GM10266 (cell line): ENCODE data around the gene CEL.

Experiments
- DNase-seq: peaks from one replicate; pipeline ENCODE4 v3.0.0; 2012; ENCODE audit errors: extremely low spot score
- TF ChIP-seq, protein P1 (sequence below): IDR thresholded peaks from 2 replicates; pipeline ENCODE4 v1.5.1; 2012; ENCODE audit warnings: mild to moderate bottlenecking, low read depth; ENCODE audit not compliant: control insufficient read depth, insufficient read depth; ENCODE audit errors: missing control alignments

CEL gene

DNA sequence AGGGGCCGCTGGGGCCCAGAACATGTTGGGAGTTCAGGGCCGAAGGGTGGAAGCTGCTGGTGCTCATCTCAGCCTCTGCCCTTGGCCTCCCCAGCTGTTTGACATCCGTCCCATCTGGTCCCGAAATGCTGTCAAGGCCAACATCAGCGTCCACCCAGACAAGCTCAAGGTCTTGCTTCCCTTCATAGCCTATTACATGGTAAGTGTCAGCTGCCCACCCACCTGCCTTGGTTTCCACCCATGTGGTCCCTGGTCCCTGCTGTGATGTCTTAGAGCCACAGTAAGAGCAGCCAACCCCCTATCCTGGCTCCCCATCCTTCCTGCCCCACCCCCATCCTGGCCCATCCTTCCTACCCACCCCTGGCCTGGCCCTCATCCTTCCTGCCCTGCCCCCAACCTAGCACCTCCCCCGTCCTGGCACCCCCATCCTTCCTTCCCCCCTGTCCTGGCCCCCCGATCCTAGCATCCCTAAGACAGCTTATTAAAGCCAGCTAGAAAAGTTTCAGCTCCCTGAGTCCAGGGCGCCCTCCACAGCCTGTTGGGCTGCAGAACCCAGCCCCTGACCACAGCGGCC is 9.7 kb upstream of the CEL start:
- TF ChIP-seq, protein P1, sequence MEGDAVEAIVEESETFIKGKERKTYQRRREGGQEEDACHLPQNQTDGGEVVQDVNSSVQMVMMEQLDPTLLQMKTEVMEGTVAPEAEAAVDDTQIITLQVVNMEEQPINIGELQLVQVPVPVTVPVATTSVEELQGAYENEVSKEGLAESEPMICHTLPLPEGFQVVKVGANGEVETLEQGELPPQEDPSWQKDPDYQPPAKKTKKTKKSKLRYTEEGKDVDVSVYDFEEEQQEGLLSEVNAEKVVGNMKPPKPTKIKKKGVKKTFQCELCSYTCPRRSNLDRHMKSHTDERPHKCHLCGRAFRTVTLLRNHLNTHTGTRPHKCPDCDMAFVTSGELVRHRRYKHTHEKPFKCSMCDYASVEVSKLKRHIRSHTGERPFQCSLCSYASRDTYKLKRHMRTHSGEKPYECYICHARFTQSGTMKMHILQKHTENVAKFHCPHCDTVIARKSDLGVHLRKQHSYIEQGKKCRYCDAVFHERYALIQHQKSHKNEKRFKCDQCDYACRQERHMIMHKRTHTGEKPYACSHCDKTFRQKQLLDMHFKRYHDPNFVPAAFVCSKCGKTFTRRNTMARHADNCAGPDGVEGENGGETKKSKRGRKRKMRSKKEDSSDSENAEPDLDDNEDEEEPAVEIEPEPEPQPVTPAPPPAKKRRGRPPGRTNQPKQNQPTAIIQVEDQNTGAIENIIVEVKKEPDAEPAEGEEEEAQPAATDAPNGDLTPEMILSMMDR = no peak

DNA sequence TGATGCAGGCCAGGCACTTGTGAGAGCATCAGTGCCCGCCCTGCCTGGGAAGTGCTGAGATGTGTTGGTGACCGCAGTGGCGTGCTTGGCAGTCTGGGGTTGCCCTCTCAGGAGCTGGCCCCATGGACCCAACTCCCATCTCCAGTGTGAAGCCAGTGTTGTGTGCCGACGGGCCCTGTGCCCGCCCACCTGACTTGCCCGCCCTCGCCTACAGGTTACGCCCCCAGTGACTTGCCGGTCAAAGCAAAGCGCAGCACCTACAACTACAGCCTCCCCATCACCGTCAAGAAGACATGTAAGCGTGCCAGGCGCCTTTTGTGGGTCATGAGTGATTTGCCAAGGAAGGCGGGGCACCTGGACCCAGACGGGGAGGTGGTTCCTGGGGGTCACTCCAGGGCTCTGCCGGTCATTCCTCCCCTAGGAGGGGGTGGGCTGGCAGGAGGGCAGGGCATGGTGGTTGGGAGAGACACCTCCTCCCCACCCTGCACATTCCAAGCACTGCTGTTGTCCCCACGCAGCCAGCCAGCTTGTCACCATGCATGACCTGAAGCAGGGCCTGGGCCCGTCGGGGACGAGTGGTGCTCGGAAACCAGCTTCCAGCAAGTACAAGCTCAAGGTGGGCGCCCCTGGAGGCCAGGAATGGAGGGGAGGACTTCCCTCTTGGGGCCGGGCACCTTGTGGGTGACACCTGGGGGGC is 7.4 kb upstream of the CEL start:
- DNase-seq = no peak

More for the DNA sequence above, 9.7 kb upstream of the CEL start:
- DNase-seq = no peak

DNA sequence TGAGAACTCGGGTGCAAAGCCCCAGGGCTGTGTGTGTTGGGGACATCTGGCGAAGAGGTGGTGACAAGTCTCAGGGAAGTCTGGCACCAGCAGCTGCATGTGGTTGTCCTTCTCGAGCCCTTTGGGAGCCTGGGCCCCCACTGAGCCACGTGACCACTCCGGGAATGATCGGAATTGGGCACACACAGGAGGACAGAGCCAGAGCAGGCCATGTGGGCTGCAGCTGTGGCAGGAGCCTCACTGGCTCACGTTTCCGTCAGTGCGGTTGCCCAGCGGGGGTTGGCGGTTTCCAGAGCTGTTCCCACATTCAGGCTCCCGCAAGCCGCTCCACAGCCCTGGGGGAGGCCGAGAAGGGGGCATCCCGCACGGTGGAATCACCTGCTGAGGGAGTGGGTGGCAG is 6.8 kb upstream of the CEL start:
- no peak for DNase-seq
- TF ChIP-seq, protein P1 = no peak

More for the DNA sequence above, 7.4 kb upstream of the CEL start:
- TF ChIP-seq, protein P1 = no peak

DNA sequence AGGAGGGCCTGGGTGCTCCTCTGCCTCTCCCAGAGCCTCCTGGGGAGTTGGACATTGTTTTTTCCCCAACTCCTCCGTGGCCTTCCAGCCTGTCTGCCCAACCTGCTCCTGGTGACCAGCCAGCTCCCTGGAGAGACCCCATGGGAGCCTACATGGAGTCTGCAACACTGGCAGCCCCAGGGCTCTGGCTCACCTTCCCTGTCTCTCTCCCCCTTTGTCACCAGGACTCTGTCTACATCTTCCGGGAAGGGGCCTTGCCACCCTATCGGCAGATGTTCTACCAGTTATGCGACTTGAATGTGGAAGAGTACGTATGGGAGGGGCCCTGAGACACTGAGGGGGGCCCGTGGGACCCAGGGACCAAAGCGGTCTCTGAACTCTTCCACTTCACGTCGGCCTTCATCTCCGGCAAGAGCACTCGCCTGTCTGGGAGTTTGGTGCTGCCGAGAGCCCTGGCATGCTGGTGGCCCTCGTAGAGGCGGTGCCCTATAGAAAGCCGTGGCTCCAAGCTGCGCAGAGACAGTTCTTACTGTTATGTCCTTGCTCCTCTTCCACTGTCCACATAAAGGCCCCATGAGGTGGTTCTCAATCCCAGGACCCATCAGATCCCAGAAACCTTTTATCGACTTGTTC is 5.9 kb upstream of the CEL start:
- TF ChIP-seq, protein P1 = no peak
- DNase-seq = no peak

DNA sequence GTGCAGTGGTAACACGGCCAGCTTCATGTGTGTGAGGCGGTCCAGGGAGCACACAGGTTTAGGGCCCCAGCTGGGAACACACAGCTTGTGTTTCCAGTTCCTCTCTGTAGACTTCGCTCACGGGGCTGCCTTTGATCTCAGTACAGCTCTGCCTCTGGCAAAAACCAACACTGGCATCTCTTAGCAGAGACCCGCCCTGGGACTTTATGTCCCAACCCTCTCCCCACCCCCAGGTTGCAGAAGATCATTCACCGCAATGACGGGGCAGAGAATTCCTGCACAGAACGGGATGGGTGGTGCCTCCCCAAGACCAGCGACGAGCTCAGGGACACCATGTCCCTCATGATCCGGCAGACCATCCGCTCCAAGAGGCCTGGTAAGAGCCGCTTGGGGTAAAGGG is 5.2 kb upstream of the CEL start:
- TF ChIP-seq, protein P1 = no peak
- no peak for DNase-seq

DNA sequence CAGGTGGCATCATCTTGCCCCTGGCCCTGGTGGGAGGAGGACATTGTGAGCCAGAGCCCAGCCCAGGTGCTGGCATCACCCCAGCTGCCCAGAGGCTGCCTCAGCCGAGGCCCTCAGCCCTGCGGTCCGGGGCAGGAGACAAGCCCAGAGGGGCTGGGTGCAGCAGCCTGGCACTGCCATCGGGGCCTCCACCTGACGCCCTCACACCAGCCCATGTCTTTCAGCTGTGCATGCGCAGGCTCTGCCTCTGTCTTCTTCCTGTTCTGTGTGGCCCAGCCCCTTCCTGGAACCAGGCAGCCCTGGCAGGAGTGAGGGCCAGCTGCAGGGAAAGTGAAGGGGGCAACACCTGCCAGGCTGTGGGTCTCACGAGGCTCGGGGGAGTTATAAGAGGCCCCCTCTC is 4.8 kb upstream of the CEL start:
- TF ChIP-seq, protein P1 = no peak
- DNase-seq = no peak

DNA sequence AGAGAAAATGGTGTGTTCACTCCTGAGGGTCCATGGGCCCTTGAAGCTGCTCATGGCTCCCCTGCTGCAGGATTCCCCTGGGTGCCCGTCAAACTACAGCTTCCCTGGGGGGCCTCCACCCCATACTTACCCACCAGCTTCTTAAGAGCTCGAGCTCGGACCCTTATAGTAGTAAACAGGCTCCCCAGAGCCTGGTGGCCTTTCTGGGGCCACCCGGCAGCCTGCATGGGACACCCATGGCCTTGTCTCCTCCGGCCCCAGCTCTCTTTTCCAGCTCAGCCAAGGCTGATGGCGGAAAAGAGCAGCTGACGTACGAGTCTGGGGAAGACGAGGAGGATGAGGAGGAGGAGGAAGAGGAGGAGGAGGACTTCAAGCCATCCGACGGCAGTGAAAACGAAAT is 4.2 kb upstream of the CEL start:
- TF ChIP-seq, protein P1 = no peak
- no peak for DNase-seq
